ENCODE measurements around the gene ZBTB24.
"Not testable (repeated sequence)": the region's sequence is repeated elsewhere in the genome, so short reads cannot be mapped to it uniquely, and the experiment has no call there.

ZBTB24 gene

DNA sequence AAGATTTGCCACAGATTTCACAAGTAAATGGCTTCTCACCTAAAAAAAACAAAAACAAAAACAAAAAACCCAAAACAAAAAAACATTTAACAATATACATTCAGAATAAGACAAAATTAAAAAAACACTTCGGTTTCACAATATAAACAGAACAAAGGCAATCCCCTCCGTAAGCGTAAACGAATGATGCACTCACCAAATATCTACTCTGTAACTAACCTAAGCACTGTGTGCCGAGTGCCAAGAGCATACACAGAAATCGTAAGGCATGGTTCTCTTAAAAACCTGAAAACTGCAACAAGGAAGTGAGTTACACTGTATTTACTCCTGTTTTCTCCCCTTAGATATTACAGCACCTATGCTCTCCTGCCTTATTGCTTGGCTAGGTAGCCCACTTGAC, 15.3 kb downstream of the ZBTB24 start:
- no peak for DNase-seq

DNA sequence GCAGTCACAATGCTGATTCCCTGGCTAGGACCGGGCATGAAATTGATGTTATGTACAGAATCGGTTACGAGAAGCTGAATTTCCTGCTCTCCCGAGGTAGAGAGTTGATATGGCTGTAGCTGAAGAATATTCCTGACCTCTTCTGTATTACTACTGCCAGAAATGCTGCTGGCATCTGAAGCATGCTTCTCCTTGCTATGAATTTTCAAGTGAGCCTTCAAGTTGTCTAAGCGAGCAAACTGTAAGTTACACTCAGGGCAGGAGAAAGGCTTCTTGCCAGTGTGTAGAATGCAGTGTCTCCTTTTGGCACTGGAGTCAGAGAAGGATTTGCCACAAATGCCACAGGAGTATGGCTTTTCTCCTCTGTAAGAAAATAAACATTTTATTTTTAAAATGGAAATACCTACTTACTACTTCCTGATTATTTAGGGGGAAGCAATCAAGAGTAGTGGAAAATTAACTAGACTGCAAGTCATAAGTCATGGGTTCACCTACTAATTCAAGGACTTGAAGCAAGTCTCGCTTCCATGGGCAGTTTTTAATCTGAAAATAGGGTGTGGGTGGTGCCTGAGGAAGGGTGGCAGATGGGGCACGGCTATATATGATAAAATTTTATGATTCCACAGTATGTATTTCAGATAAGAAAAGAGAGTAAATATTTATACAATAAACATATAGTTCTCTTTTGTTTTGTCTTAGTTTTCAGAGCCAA, 16.7 kb downstream of the ZBTB24 start:
- DNase-seq: no peak

DNA sequence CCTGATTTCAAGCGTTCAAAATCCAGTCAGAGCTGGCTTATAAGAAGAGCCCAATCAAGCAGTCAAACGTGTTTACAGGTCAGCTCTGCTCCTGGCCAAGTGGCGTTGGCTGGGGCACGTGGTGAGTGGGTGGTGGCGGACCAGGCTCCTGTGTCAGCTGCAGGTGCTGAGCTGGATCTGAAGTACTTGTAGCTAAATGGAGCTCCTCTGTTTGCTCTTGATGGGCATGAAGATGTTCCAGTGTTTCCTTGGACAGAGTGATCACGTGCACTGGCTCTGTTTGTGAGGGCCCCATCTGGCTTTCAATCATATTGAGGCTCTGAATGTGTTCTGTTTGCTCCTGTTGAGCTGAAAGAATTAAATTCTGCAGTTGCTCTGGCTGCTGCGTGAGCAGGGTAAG, 17.2 kb downstream of the ZBTB24 start:
- DNase-seq: no peak

DNA sequence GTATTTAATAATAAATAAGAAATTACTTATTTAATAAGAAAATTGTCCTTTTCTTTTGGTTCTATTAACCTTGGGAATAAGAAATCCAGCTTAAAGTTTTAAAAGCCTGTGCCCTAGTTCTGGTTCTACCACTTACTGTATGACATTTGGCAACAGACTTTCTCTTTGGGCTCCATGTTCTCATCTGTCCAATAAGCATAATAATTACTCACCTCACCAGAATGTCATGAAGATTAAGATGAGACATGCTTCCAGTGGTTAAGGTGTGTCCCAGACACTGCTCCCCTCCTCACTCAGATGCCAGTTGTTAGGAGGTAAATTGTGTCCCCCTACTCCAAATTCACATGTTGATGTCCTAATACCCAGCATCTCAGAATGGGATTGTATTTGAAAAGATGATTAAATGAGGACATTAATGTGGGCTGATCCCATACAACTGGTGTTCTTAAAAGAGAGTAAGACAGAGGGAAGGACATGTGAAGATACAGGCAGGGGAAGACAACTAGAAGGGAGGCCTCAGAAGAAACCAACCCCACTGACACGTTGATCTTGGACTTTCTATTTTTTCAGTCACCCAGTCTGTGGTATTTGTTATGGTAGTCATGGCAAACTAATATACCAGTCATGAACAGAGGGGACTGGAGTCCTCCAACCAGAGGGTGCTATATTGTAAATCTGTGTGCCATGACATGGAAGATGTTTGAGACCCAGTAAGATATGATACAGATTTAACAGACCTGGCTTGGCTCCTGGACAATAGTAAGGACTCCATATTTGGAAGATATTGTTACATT, 21.1 kb downstream of the ZBTB24 start:
- no peak for DNase-seq

DNA sequence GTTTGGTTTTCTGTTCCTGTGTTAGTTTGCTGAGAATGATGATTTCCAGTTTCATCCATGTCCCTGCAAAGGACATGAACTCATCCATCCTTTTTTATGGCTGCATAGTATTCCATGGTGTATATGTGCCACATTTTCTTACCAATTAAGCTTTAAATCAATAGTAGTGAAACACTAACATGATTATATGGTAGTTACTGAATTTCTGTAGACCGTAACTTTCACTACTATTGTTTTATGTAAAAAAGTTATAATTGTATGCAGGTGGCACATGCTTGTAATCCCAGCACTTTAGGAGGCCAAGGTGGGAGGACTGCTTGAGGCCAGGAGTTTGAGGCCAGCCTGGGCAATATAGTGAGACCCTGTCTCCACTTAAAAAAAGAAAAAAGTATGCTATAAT, 21.8 kb downstream of the ZBTB24 start:
- not testable (repeated sequence) for DNase-seq

DNA sequence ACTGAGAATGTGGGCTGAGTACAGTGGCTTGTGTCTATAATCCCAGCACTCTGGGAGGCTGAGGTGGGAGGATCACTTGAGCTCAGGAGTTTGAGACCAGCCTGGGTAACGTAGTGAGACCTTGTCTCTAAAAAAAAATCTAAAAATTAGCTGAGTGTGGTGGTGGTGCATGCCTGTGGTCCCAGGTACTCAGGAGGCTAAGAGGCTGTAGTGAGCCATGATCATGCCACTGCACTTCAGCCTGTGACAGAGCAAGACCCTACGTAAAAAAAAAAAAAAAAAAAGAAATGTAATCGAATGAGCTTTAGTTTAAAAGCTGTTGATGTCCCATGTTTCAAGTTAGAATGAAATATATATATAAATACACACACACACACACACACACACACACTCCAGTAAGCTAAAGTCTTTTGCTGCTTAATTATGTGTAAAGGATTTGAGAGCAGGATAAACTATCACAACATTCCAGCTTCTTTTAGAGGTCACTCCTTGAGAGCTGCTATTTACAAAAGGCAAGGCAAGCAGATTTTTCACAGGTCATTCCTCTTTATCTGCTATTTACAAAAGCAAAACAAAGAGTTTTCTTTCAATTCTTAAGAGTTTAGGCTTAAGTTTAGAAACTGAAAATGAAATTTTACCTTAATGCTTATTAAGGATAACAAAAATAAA, 22.7 kb downstream of the ZBTB24 start:
- DNase-seq: no peak

DNA sequence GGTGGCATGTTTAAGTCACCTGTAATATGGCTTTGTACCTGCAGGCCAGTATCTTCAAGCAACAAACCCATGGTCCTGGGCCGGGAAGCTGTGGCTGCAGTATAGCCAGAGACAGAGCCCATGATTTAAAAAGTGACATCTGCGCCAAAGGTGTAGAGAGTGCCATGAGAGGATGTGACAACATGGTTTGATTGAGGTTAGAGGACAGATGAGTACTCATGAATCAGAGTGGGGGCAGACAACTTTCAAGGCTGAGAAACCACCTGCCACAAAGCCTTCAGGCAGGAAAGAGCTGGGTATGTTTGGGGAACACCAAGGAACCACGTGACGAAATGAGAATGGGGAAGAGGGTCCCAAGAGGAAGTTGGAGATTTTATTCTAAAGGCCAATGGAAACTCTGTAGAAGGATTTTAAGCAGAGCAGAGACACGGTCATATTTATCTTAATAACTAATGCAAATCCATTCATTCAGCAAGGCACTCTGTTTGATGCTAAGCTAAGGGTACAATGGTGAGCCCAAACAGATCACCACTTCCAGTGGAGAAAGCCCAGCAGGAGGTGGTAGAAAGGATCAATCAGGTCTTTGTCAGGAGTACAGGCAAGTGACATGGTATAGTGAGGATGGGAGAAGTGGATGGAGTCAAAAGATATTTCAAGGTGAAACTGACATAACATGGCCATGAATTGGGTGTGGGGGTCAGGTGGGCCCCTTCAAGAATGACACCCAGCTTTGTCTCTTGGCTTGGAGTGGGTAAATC, 24.1 kb downstream of the ZBTB24 start:
- DNase-seq: peak; percentile 17

DNA sequence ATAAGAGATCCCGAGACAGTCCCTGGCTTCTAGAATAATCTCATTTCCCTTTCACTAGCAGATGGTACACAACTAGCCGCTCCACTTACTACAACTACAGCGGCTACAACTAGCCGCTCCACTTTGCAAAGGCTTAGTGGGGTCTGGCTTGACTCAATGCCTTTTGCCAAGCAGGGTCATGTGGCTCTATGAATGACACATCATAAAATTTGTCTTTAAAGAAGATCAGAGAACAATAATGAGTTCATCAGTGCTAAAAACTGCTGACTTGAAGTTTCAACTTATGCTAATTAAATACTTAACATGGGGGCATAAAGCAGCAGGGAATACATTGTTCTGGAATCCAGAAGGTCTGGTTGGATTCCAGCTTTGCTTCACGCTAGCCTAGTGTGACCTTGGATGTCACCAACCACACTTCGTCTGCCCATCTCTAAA, 25.4 kb downstream of the ZBTB24 start:
- DNase-seq: no peak

DNA sequence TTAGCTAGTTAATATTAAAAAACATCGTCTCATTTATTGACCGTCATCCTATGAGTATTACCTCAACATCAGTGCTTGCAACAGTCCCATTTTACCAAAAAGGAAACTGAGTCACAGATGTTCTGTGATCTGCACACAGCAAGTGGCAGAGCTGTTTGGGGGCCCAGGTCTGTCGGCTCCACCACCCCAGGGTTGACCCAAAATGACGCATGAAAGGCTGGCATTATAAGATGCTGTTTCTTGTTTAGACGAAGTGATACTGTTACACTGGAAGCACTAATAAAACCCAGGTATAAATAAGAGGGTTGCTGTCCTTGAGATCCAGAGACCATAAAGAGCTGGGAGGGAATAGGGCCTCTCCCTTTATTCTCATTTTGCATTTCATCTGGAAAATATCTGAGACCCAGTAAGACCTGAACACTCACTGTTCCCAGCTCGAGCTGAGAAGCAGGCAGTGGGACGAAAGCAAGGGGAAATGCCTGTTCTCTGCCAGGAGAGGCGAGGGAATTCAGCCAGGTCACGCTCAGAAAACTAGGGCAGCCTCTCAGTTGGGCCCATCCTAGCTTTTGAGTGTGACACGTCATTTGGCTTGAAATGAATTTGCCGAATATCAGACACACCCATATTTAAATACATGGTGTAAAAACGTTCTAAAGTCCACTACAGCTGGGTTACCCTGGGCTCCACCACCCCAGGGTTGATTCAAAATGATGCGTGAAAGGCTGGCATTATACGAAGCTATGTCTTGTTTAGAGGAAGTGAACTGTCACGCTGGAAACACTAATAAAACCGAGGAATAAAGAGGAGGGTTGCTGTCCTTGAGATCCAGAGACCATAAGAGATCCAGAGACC, 26.1 kb downstream of the ZBTB24 start:
- DNase-seq: no peak

DNA sequence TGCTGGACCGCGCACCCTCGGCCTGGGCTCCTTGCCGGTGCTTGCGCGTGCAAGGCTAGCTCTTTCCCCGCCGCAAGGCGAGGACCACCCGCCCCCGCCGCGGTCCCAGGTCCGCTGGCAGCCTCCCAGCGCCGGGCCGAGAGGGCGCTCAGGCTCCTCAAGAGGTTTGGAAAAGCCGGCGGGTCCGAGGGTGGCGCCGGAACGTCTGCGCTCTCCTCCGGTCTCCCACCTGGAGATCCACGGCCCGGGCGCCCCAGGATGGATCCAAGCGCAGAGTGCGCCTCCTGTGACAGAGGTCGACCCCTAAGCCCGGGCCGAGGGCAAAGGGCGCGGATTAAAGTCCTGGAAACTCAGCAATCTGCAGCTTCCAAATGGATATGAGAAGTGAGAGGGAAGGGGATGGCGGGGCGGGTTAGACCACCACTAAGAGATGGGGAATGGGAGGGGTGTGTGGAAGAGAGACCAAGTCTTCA, 26.9 kb downstream of the ZBTB24 start:
- DNase-seq: no peak

DNA sequence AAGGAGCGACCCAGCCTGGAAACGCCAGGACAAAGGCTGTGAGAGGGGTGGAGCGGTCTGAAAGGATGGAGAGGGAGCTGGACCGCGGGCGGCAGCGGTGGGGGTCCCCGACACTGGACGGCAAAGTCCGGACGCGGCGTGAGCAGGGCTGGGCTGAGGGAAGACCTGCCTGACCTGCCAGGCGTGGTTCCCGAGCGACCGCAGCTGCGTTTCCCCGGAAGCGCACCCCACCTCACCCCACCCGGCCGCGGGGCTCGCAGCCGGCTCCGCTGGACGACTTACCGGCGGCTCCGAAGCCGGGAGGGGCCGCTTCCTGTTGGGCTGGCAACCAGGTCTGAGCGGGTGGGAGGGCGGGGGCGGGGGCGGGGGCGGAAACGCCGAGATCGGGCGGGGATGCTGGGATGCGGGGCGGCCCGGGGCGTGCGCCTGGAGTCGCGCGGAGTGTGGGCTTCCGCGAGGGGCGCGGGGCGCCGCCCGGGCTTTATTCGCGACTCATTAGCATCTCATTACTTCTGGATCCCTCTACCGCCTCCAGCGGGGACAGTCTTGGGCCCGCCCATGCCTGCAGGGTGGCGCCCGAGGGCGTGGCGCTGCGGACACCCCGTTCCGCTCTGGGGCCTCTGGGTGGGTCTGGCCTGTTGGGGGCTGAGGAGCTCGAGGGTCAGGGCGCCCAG, 27.4 kb downstream of the ZBTB24 start, which contains the start of gene MICAL1:
TSS of gene MICAL1 (minus strand) at position 336 of the 674 bp plus-strand sequence. CDS start 1,576 bp downstream, outside the sequence.
- DNase-seq: peak; percentile 12

DNA sequence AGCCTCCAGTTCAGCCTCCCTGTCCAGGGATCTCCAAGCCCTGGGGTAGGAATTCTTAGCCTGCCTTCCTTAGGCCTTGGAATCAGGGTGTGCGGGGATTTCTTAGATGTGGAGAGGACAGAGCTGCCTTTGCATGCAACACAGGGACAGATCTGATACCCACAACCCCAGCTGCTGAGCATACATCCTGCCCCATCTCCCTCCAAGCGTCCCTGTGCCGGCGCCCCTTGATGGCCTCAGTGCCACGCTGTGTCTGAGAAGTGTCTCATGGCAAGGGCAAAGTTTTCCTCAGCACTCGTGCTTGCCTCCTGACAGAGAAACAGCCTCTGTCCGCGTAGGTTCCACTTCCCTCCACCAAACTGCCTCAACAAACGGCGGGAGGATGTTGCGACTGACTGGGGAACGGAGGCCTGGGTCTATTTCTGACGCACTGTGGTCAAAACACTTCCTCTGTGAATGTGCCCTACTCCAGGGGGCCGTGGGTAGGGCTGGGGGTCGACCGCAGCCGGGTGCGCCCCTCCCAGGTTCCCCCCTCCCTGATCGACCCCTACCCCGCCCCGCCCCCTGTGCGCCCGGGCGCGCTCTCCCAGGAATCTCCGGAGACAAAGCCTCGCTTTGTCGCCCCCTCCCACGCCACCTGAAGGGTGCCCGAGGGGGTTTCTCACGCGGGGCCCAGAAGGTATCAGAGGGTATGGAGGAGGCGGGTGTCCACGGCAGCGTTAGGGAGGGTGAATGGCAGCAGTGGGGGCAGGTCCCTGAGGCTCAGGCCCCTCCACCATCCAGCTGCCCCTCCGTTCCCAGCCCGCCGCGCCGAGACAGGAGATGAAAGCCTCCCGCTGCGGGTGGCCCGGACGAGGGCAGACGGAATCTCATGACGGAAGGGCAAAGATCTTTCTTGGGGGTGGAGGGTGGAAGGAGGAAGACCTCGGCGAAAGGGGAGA, 28.3 kb downstream of the ZBTB24 start:
- peak; percentile 41 for DNase-seq

DNA sequence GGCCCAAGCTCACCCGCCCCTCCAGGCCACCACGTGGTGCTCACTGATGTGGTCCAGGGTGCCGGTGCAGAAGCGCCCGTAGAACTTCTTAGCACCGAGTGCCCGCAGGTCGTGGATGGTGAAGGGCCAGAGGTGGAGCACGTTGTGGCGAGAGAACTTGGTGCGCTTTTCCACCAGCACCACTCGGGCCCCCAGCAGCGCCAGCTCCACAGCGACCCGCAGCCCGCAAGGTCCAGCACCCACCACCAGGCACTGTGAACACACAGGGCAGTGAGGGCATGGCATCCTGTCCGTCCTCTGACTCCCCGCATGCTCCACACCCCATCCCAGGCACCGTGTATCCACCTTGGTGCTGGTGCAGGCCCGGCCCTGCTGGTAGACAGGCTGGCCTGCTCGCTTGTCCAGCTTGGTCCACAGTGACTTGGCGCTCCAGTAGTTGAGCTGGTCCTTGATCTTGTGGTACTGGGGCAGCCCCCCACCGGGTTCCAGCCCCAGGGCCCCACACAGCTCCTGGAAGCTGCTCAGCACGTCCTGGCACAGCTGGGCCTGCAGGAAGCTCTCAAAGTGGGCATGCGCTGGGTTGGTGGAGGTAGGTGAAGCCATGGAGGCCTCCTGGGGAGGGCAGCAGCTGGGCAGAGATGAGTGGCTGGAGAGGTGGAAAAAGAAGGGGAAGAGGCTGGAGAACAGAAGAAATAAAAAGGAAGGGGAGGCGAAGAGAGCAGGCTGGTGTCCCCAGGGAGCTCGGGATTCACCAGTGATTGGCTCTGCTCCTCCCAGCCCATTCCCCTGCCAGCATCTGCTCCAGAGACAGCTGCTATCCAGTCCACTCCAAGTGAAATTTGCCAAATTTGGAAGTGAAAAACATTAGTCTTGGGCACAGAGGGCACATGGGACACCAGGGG, 29.2 kb downstream of the ZBTB24 start:
- DNase-seq: no peak

DNA sequence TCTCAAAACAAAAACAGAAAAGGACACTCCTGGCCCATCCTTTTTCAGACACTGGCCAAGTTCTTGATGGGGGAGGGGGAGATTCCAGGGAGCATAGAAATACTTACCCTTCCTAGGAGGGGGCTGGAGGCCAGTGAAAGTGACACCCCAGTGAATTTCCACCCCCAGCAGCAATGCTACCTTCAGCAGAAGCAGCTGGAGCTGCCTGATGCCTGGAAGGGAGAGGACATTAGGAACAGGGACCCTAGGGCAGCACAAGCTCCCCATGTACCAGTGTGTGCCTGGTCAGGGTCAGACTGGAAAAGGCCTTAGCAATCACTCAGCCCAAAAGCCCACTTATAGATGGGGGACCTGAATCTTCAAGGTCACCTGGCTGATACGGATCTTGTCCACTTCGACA, 29.9 kb downstream of the ZBTB24 start:
- no peak for DNase-seq

DNA sequence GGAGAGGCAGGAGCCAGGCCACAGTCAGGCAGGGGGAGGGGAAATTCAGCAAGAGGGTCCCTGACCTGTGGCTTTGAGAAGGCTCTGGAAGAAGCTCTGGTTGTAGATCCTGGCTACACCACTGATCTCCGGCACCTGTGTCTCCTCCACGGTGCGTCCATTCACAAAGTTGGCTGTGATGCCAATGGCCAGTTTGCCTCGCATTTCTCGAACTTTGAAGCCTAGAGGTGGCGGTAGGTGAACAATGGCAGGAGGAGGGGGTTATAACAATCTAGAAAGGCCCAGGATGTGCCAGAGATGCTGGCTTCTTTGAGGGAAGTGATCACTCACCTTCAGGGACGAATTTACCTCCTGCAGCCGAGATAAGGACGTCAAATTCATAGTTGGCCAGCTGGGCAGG, 30.8 kb downstream of the ZBTB24 start:
- no peak for DNase-seq

DNA sequence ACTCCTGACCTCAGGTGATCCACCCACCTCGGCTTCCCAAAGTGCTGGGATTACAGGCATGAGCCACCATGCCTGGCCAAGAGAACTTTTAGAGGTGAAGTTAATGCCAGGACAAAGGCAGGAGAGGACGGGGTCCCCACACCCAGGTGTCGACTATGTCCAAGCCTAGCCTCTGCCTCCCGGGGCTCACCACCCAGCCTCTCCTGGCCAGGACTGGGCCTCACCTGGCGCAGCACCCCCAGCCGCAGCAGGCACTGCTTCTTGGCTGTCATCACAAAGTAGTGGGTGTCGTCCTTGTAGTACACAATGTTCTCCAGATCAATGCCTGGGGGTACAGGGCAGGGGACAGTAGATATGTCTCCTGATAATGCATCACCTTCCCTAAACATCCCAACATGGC, 31.6 kb downstream of the ZBTB24 start:
- DNase-seq: no peak

DNA sequence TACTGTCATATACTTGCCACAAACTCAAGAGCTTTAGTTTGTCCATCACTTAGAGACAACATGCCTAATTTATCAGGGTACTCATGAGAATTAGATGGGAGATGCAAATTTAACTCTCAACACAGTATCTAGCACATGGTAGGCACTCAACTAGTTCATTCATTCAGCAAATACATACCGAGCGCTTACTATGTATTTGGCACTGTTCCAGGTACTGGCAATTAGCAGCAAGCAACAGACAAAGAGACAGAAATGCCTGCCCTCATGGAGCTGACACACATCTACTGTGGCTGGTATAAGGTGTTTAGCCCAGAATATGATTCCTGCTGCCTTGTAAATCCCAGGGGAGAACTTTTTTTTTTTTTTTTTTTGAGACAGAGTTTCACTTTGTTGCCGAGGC, 32.2 kb downstream of the ZBTB24 start:
- DNase-seq: no peak

DNA sequence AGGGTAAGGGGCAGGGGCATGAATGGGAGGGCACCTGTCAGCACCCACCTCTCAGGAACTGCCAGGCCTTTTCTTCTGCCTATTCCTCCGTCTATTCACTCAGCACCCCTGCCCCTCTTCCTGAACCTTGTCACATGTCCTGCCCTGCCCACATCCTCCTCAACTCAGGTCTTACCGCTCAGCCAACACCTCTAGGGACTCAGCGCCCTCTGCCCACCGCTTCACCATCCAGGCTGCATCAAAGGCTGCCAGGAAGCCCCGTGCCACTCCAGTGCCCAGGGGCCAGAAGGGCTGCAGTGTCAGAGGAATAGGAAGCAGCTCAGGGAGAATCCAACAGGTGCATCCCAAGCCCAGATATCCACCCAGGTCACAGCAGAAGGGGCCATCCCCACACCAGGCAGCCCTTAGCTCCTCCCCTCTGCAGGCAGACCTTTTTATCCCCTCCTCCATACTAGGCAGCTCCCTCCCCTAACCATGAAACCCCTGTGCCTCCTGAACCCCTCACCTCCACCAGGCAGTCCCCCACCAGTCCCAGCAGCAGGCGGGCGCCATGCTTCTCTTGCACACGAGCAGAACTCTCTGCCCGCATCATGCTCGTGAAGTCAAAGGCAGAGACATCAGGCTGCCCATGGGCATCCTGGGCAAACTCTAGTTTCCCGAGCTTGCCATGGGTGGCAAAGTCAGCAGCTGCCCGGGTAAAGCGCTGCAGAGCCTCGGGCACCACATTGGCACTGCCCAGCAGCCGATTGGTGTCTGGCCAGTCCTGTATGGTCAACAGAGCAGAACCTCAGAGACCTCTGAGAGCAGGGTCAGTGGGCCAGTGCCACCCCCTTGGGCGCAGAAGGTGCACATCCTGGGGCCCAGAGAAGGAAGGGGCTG, 33.0 kb downstream of the ZBTB24 start:
- DNase-seq: no peak
